Mesothelial cell of epicardium (in vitro differentiated cells): Measurements from ENCODE around the gene UBE3C. TPM values are rescaled to one million over a fixed set of nuclear protein-coding genes. Genes with fewer than 3 reads are reported as not detected.
"Not testable (repeated sequence)": the region's sequence is repeated elsewhere in the genome, so short reads cannot be mapped to it uniquely, and the experiment has no call there.

Experiments
- DNase-seq, 2 experiments: peaks; one replicate each; pipeline ENCODE4 v3.0.0; 2021; ENCODE audit warnings: low spot score in 2 of 2; ENCODE audit not compliant: unreplicated experiment in 2 of 2
- H3K27ac Mint-ChIP-seq: 2 replicates; pipeline ENCODE4 v1.8.0; 2021; ENCODE audit warnings: mixed read lengths
- H3K27me3 Mint-ChIP-seq: 2 replicates; pipeline ENCODE4 v1.8.0; 2021; ENCODE audit warnings: low read depth, mixed read lengths
- H3K36me3 Mint-ChIP-seq: 2 replicates; pipeline ENCODE4 v1.8.0; 2021; ENCODE audit warnings: mixed read lengths
- H3K4me1 Mint-ChIP-seq: 2 replicates; pipeline ENCODE4 v1.8.0; 2021; ENCODE audit warnings: mixed read lengths
- H3K4me3 Mint-ChIP-seq: 2 replicates; pipeline ENCODE4 v1.8.0; 2021; ENCODE audit warnings: mild to moderate bottlenecking, moderate library complexity, mixed read lengths
- H3K9me3 Mint-ChIP-seq: 2 replicates; pipeline ENCODE4 v1.8.0; 2021; ENCODE audit warnings: mixed read lengths
- total RNA-seq: library from RNA; stranded (reverse); gene quantifications from 3 replicates; pipeline ENCODE4 v1.2.1, GENCODE V29; 2021
- TF ChIP-seq, protein P1 (sequence below): fragments of 200-600 bp; sonication (generic); IDR thresholded peaks from one replicate; pipeline ENCODE4 v1.5.0; 2021; ENCODE audit warnings: antibody characterized with exemption; ENCODE audit not compliant: unreplicated experiment

Gene UBE3C
- total RNA-seq, 1 donor from 2014 or later, result 58.8 TPM

DNA sequence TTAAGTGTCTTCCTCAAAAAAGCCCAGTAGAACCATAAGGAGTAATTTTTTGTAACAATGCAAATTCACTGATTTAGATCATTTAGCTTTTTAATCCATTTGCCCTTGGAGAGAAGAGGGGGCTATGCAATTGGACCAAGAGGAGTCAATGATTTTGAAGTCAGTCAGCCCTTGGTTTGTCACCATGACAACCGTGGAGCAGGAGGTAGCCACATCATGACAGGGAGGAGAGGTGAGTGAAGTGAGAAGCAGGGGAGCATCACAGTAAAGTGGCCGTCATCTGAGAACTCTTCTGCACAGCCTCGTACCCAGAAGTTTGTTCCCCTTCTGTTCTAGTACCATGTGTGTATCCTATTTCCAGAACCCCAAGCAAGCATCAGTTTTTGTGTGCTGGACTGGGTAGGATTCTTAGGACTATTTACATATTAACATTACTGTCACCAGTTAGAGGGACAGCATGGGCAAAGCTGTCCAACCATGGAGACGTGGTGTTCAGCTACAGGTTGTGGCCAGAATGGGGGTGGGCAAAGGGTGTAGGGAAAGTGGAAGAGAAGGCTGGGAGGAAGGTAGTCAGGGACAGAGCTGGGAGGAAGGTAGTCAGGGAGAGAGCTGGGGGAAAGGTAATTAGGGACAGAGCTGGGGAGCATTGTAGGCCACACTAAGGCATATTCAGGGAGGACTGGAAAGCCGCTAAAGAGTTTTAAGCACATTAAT is 13.1 kb downstream of the UBE3C start:
- DNase-seq, result no peak
- H3K9me3 Mint-ChIP-seq, result no peaks in the 10 kb centered on the region
- H3K27ac Mint-ChIP-seq, result no peak overlapping the region
- TF ChIP-seq, protein P1, sequence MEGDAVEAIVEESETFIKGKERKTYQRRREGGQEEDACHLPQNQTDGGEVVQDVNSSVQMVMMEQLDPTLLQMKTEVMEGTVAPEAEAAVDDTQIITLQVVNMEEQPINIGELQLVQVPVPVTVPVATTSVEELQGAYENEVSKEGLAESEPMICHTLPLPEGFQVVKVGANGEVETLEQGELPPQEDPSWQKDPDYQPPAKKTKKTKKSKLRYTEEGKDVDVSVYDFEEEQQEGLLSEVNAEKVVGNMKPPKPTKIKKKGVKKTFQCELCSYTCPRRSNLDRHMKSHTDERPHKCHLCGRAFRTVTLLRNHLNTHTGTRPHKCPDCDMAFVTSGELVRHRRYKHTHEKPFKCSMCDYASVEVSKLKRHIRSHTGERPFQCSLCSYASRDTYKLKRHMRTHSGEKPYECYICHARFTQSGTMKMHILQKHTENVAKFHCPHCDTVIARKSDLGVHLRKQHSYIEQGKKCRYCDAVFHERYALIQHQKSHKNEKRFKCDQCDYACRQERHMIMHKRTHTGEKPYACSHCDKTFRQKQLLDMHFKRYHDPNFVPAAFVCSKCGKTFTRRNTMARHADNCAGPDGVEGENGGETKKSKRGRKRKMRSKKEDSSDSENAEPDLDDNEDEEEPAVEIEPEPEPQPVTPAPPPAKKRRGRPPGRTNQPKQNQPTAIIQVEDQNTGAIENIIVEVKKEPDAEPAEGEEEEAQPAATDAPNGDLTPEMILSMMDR, result no peak
- H3K27me3 Mint-ChIP-seq, result no peaks in the 10 kb centered on the region
- H3K4me3 Mint-ChIP-seq, result no peak overlapping the region
- peaks cover 4% of the 10 kb centered on the region for H3K36me3 Mint-ChIP-seq
- peaks cover 7% of the 10 kb centered on the region for H3K4me1 Mint-ChIP-seq

DNA sequence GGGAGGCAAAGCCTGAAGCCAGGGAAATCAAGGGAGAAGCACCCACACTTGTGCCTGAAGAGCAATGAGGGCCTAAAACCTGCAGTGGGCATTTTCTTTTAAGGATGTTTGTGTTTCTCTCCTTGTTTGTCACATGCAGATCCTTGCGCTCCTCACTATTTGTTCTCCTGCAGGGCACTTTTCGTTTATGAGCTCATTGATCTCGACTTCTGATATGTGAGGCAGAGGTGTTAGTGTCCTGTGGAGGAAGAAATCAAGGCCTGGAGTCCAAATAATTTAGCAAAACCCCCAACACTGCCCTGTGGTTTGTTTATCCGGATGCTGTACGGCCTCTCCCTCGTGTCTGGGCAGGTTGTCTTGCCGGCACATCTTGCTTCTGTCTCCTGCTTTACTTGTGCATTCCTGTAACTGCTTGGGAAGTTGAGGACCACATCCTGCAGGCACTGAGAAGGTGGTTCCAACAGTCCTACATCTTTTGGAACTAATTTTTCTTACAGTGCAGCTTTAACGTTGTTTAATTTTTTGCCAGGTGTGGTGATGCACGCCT is 13.7 kb downstream of the UBE3C start:
- Mint-ChIP-seq H3K27me3 (no peaks in the 10 kb centered on the region), H3K36me3 (peaks cover under 1% of the 10 kb centered on the region), H3K9me3 (no peaks in the 10 kb centered on the region), H3K4me1 (peaks cover 6% of the 10 kb centered on the region), H3K4me3 (no peak overlapping the region), H3K27ac (no peak overlapping the region)
- no peak for DNase-seq
- TF ChIP-seq, protein P1, result no peak

DNA sequence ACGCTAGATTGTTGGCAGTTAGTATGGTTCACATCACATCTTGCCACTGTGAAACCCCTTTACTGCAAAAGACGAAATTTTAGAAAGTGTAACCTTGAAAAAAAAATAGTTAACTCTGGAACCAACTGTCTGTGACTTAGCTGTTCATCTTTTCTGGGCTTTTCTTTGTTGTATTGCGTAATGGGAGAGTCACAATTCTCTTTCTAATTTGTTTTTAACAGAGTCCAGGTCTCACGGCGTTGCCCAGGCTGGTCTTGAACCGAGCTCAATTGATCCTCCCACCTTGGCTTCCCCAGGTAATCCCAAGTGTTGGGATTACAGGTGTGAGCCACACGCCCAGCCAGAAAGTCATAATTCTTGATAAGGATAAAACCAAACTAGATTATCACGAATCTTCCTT is 14.5 kb downstream of the UBE3C start:
- TF ChIP-seq, protein P1, result no peak
- H3K4me1 Mint-ChIP-seq, result peaks cover 5% of the 10 kb centered on the region
- H3K27ac Mint-ChIP-seq, result no peak overlapping the region
- no peaks in the 10 kb centered on the region for H3K27me3 Mint-ChIP-seq
- no peak for DNase-seq
- no peaks in the 10 kb centered on the region for H3K9me3 Mint-ChIP-seq
- no peaks in the 10 kb centered on the region for H3K36me3 Mint-ChIP-seq
- no peak overlapping the region for H3K4me3 Mint-ChIP-seq

DNA sequence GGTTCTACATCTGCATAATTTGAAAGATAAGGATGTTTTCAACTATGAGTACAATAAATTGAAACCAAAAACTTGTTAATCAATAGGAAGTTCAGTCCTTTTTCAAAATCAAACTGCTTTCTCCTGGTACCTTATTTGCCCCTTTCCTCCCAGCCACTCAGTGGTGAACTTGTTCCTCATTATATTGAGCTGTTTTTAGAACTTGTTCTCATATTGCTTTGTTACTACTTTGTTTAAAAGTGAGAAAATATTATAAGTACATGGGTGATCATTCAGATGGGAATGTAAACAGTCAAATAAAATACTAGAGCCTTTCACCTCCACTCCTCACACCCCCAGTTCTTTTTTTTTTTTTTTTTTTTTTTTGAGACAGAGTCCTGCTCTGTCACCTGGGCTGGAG is 17.2 kb downstream of the UBE3C start:
- Mint-ChIP-seq H3K4me1 (peaks cover 2% of the 10 kb centered on the region), H3K4me3 (no peak overlapping the region), H3K9me3 (no peaks in the 10 kb centered on the region), H3K27me3 (no peaks in the 10 kb centered on the region), H3K36me3 (no peaks in the 10 kb centered on the region), H3K27ac (no peak overlapping the region)
- no peak for DNase-seq
- TF ChIP-seq, protein P1, result no peak

DNA sequence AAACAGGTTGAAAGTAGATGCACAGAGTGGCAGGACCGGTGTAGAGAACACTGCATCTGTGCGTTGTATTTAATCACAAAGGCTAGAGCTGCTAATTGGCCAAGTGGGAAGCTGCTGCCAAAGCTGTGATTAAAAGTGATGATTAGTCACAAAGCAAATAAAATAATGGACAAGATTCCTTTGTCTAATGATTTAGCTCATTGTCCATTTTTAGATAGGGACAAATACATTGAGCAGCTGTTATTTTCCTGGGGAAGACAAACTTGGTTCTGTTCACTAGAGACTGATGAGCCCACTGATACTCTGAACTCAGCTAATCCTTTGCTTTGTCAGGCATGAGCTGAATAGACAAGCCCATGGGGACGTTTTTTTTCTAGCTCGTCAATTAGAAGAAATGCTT is 19.7 kb downstream of the UBE3C start:
- Mint-ChIP-seq H3K36me3 (no peaks in the 10 kb centered on the region), H3K4me1 (no peaks in the 10 kb centered on the region), H3K27ac (no peak overlapping the region), H3K27me3 (no peaks in the 10 kb centered on the region), H3K9me3 (no peaks in the 10 kb centered on the region), H3K4me3 (no peak overlapping the region)
- no peak for DNase-seq
- TF ChIP-seq, protein P1, result no peak

DNA sequence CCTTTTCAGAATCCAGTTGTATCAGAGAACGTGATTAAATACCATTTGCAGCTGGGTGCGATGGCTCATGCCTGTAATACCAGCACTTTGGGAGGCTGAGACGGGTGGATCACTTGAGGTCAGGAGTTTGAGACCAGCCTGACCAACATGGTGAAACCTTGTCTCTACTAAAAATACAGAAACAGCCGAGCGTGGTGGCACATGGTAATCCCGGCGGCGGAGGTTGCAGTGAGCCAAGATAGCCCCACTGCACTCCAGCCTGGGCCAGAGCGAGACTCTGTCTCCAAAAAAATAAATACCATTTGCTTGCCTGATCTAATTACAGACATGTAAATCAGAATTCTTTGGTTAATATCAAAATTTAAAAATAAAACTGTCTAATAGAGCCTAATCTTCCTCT is 20.8 kb downstream of the UBE3C start:
- not testable (repeated sequence) for H3K36me3 Mint-ChIP-seq, DNase-seq, H3K9me3 Mint-ChIP-seq, H3K4me1 Mint-ChIP-seq, H3K27me3 Mint-ChIP-seq, H3K27ac Mint-ChIP-seq, H3K4me3 Mint-ChIP-seq
